HG02678 (cell line): ENCODE measurements around the gene KCNQ1OT1.

Experiments used
- ATAC-seq: cut with Tn5 transposase; IDR thresholded peaks from one replicate; pipeline ENCODE4 v1.9.1; 2021; ENCODE audit warnings: mild to moderate bottlenecking, moderate library complexity; ENCODE audit not compliant: unreplicated experiment

Gene KCNQ1OT1

GRCh38 chr11:2699531-2700414, at the start of gene KCNQ1OT1:
TSS of gene KCNQ1OT1 (minus strand) at chr11:2699994.
- ATAC-seq, result peak; percentile 92

- ATAC-seq, result no peak
Observed at GRCh38 chr11:2748814-2749554, 49.2 kb upstream of the KCNQ1OT1 start.

- no peak for ATAC-seq
Observed at GRCh38 chr11:2748061-2748813, 48.4 kb upstream of the KCNQ1OT1 start.

- ATAC-seq, result no peak
Observed at GRCh38 chr11:2747248-2748027, 47.6 kb upstream of the KCNQ1OT1 start.

- ATAC-seq, result no peak
Observed at GRCh38 chr11:2746401-2747247, 46.8 kb upstream of the KCNQ1OT1 start.

- no peak for ATAC-seq
Observed at GRCh38 chr11:2745511-2745910, 45.7 kb upstream of the KCNQ1OT1 start.

- ATAC-seq, result no peak
Observed at GRCh38 chr11:2744166-2744565, 44.4 kb upstream of the KCNQ1OT1 start.

GRCh38 chr11:2743427-2744110, 43.8 kb upstream of the KCNQ1OT1 start:
- no peak for ATAC-seq

GRCh38 chr11:2742611-2743426, 43.0 kb upstream of the KCNQ1OT1 start:
- ATAC-seq, result no peak

GRCh38 chr11:2742201-2742600, 42.4 kb upstream of the KCNQ1OT1 start:
- no peak for ATAC-seq

GRCh38 chr11:2741377-2742131, 41.8 kb upstream of the KCNQ1OT1 start:
- no peak for ATAC-seq

GRCh38 chr11:2741006-2741376, 41.2 kb upstream of the KCNQ1OT1 start:
- no peak for ATAC-seq

- ATAC-seq, result no peak
Observed at GRCh38 chr11:2740275-2740940, 40.6 kb upstream of the KCNQ1OT1 start.

- no peak for ATAC-seq
Observed at GRCh38 chr11:2739531-2740274, 39.9 kb upstream of the KCNQ1OT1 start.

- no peak for ATAC-seq
Observed at GRCh38 chr11:2738551-2739431, 39.0 kb upstream of the KCNQ1OT1 start.
